Lower lobe of right lung (tissue), 2 donors: ENCODE results near the gene ESRRA. TPM values are rescaled to one million over a fixed set of nuclear protein-coding genes. Genes with fewer than 3 reads are reported as not detected.
A peak's percentile ranks its signal among the peaks of the same experiment; 100 is the strongest.

ENCODE experiments used
- ATAC-seq, 2 donors: fragments of 200-7000 bp; cut with Tn5 transposase; one replicate each; pipeline ENCODE4 v1.9.1; 2020 to 2022; ENCODE audit warnings: mild to moderate bottlenecking in 2 of 2, moderate library complexity in 2 of 2
- DNase-seq: peaks from one replicate; pipeline ENCODE4 v3.0.0-alpha.2; 2020
- H3K27ac ChIP-seq: fragments of 200-600 bp; one replicate; pipeline ENCODE4 v1.8.0; 2022
- H3K27me3 ChIP-seq: fragments of 200-600 bp; one replicate; pipeline ENCODE4 v1.8.0; 2022; ENCODE audit warnings: low read depth
- H3K36me3 ChIP-seq: fragments of 200-600 bp; one replicate; pipeline ENCODE4 v1.8.0; 2022; ENCODE audit warnings: mild to moderate bottlenecking
- H3K4me1 ChIP-seq: fragments of 200-600 bp; one replicate; pipeline ENCODE4 v1.8.0; 2022
- H3K4me3 ChIP-seq: fragments of 200-600 bp; one replicate; pipeline ENCODE4 v1.8.0; 2022; ENCODE audit warnings: mild to moderate bottlenecking
- H3K9me3 ChIP-seq: fragments of 200-600 bp; one replicate; pipeline ENCODE4 v1.8.0; 2022
- intact Hi-C: fragments of 100-400 bp; cut with DNase I; formaldehyde crosslinking; loops from one replicate; pipeline ENCODE4 v1.11.0; 2022
- total RNA-seq: library from RNA; stranded (reverse); fragmentation: NEBNext Ultra II Directional; extraction: Animal tissue kit (Norgen Biotek cat#: 25700); gene quantifications from one replicate; pipeline ENCODE4 v1.2.1, GENCODE V29; 2021
- TF ChIP-seq, protein P1 (sequence below): fragments of 200-600 bp; IDR thresholded peaks from one replicate; pipeline ENCODE4 v1.8.0; 2022; ENCODE audit warnings: antibody characterized with exemption, mild to moderate bottlenecking
- donor health status: DM: no; HTN: yes; CAD: no; lungs with severe emphysema.

Gene ESRRA
- total RNA-seq, 1 donor from 2014 or later, result 47.9 TPM

- intact Hi-C loops, result no loop called here
- DNase-seq (peak; percentile 90), ATAC-seq (peak; percentile 89 to 91)
- peak within 1 kb of the TSS; percentile 93 for H3K27ac ChIP-seq
- peaks cover 22% of the 10 kb centered on the region for H3K4me1 ChIP-seq
- peak within 1 kb of the TSS; percentile 77 for H3K4me3 ChIP-seq
- no peaks in the 10 kb centered on the region for H3K27me3 ChIP-seq
- H3K36me3 ChIP-seq, result peaks cover 19% of the 10 kb centered on the region
- H3K9me3 ChIP-seq, result no peaks in the 10 kb centered on the region
- TF ChIP-seq, protein P1, sequence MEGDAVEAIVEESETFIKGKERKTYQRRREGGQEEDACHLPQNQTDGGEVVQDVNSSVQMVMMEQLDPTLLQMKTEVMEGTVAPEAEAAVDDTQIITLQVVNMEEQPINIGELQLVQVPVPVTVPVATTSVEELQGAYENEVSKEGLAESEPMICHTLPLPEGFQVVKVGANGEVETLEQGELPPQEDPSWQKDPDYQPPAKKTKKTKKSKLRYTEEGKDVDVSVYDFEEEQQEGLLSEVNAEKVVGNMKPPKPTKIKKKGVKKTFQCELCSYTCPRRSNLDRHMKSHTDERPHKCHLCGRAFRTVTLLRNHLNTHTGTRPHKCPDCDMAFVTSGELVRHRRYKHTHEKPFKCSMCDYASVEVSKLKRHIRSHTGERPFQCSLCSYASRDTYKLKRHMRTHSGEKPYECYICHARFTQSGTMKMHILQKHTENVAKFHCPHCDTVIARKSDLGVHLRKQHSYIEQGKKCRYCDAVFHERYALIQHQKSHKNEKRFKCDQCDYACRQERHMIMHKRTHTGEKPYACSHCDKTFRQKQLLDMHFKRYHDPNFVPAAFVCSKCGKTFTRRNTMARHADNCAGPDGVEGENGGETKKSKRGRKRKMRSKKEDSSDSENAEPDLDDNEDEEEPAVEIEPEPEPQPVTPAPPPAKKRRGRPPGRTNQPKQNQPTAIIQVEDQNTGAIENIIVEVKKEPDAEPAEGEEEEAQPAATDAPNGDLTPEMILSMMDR, result no peak
These were observed 20.1 kb upstream of the ESRRA start, which contains the start of gene GPR137 for GRCh38 chr11:64284962-64285884. GPR137 (plus strand) TSS chr11:64285848; CDS start chr11:64286525, 677 bp downstream.

DNA sequence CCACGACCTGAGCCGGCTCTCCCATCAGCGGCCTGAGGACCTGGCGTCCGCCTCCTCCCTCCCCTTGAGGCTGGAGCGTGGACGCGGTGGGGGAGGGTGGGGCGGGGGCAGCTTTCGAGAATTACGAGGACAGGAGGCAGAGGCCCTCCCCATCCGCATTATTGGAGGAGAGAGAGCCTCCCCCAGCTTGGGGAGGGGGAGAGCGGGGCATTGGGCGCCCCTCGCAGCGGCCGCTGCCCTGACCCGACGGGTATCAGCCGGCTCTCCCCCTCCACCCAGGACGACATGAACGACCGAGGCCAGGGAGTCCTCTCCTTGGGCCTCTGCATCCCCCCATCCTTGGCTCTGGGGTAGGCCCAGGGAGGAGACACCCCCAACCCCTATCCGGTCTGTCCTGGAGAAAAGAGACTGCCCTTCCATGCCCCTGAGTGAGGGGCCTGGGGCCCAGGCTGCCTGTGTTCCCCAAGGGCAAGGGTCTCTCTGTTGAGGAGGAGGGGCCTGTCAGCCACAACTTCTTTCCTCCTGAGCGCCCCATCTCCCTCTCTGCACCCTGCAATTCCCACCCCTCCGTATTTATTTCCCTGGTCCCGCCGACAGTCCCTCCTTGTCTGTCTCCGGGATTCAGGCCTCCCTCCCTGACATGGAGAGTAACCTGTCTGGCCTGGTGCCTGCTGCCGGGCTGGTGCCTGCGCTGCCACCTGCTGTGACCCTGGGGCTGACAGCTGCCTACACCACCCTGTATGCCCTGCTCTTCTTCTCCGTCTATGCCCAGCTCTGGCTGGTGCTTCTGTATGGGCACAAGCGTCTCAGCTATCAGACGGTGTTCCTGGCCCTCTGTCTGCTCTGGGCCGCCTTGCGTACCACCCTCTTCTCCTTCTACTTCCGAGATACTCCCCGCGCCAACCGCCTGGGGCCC, 19.2 kb upstream of the ESRRA start:
- H3K27ac ChIP-seq, result peak overlapping the region; percentile 93
- TF ChIP-seq, protein P1, result no peak
- peaks cover 9% of the 10 kb centered on the region for H3K27me3 ChIP-seq
- peaks cover 12% of the 10 kb centered on the region for H3K36me3 ChIP-seq
- DNase-seq (no peak), ATAC-seq (no peak)
- peaks cover 26% of the 10 kb centered on the region for H3K4me1 ChIP-seq
- no peaks in the 10 kb centered on the region for H3K9me3 ChIP-seq
- H3K4me3 ChIP-seq, result peak overlapping the region; percentile 77
- intact Hi-C loops, result no loop called here

- peaks cover 32% of the 10 kb centered on the region for H3K4me1 ChIP-seq
- H3K27ac ChIP-seq, result no peak overlapping the region
- ATAC-seq (no peak), DNase-seq (no peak)
- no peaks in the 10 kb centered on the region for H3K9me3 ChIP-seq
- H3K27me3 ChIP-seq, result peaks cover 15% of the 10 kb centered on the region
- intact Hi-C loops, result no loop called here
- H3K4me3 ChIP-seq, result no peak overlapping the region
- H3K36me3 ChIP-seq, result peaks cover 6% of the 10 kb centered on the region
- TF ChIP-seq, protein P1, result no peak
These were observed 18.5 kb upstream of the ESRRA start for GRCh38 chr11:64286801-64287159.

- TF ChIP-seq, protein P1, result no peak
- Histone ChIP-seq H3K27ac (no peak overlapping the region), H3K4me3 (no peak overlapping the region), H3K9me3 (no peaks in the 10 kb centered on the region), H3K36me3 (no peaks in the 10 kb centered on the region), H3K4me1 (peaks cover 40% of the 10 kb centered on the region), H3K27me3 (peaks cover 26% of the 10 kb centered on the region)
- intact Hi-C loops, result no loop called here
- ATAC-seq, result no peak
- DNase-seq, result no peak
These were observed 17.5 kb upstream of the ESRRA start for GRCh38 chr11:64287676-64288352.

- no peak for DNase-seq
- peaks cover 31% of the 10 kb centered on the region for H3K27me3 ChIP-seq
- intact Hi-C loops, result no loop called here
- no peaks in the 10 kb centered on the region for H3K9me3 ChIP-seq
- no peak overlapping the region for H3K4me3 ChIP-seq
- no peak for ATAC-seq
- TF ChIP-seq, protein P1, result no peak
- H3K36me3 ChIP-seq, result no peaks in the 10 kb centered on the region
- peaks cover 35% of the 10 kb centered on the region for H3K4me1 ChIP-seq
- no peak overlapping the region for H3K27ac ChIP-seq
These were observed 17.0 kb upstream of the ESRRA start for GRCh38 chr11:64288353-64288750.
